Left colon (tissue), 2 donors: ENCODE results near the gene NRXN2. TPM values are rescaled to one million over a fixed set of nuclear protein-coding genes. Genes with fewer than 3 reads are reported as not detected.

Source experiments
- ATAC-seq: fragments of 200-7000 bp; cut with Tn5 transposase; one replicate; pipeline ENCODE4 v1.9.1; 2020; ENCODE audit warnings: mild to moderate bottlenecking, moderate library complexity
- DNase-seq, 2 donors: peaks; one replicate each; pipeline ENCODE4 v3.0.0-alpha.2; 2020
- intact Hi-C, 2 donors: fragments of 100-400 bp; cut with DNase I in 1 of 2; cut with micrococcal nuclease in 1 of 2; formaldehyde crosslinking; loops; one replicate each; pipeline versions ENCODE4 v1.11.2 to v1.14.0; 2022; cut with DNase I, micrococcal nuclease
- total RNA-seq, 2 donors: library from RNA; stranded (reverse); fragmentation: NEBNext Ultra II Directional; extraction: Animal tissue kit (Norgen Biotek cat#: 25700); gene quantifications; one replicate each; pipeline ENCODE4 v1.2.1, GENCODE V29; 2021
- donor health status: DM: no; HTN: no; CAD: no.
- donor health status: DM: yes; HTN: yes; CAD: no.

NRXN2 gene
- total RNA-seq, 2 donors from 2014 or later = 3.6 to 5.3 TPM

DNA sequence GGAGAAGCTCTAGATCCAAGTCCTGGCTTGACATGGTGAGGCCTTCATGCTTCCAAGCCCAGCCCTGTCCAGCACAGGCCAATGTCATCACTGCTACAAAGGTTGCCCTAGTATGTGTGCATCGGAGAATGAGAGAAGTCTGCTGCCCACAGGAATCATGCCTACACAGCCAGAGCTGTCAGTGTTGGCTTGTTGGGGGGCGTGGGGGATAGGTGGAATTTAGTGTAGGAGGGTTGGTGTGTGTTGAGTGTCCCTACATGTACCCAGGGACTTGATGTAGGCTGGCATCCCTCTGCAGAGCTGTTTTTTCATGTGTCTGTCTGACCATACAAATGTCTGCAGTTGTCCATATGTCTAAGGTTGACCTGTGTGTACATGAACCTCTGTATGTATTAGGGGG is 94.4 kb downstream of the NRXN2 start:
- DNase-seq (no peak), ATAC-seq (no peak)
- intact Hi-C loops = no loop called here

DNA sequence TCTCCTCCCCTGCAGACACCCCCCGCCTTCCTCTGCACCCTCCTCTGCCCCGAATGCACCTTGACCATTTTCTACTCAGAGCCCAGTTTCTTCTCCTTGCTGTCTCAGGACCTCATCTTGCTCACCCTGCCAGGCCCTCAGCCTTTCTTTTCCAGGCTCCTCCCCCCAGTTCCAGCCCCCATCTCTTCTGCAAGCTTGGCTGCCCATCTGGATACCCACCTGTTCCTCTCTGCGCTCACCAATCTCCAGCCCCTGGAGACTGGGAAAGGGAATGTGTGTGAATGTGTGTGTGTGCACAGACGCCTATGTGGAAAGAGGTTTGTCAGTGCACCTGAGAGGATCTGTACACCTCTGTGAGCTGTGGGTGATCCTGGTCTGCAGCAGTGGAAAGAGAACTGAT is 95.6 kb downstream of the NRXN2 start:
- DNase-seq = no peak
- ATAC-seq = no peak
- intact Hi-C loops = no loop called here

DNA sequence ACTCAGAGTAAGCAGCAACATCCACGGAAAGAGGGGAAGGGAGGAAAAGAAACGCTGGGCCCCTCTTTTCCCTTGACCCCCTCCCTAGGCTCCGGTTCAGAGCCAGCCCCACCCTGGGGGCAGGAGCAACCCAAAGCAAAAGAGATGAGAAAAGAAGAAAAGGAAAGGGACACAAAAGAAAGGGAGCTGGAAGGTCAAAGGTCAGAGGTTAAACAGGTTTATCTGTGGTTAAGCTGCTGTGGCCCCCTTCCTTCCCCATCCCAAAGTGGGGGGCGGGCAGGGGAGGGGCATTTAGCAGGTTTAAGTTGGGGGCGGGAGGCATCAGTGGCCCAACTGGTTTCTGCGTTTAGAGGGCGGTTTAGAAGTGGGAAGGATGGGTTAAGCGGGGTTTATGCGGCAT is 96.4 kb downstream of the NRXN2 start:
- no peak for ATAC-seq
- DNase-seq = no peak
- intact Hi-C loops = no loop called here

DNA sequence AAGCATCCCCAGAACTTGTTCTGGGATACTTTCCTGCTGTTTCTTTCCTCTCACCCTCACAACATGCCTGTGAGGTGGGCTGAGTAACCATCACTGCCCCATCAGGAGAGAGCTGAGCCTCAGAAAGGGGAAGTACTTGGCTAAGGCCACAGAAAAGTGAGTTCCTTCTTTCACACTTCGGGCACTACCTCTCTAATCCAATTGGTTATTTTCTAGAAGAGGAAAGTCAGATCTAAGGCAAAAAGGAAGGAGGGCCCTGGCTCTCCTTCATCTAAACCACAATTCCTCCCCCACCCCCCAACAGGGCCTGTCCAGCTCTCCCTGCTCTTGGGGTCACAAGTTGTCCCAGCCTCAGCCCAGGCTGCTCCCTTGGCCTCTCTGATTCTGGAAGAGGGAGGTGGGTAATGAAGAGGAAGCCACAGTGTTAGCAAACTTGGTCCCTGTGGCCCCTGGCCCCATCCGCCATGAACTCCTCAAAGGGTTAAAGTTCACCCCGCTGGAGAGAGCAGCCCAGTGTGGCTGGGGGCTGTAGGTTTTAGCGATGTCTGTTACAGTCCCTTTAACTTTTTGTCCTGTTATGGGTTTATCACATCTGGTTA is 98.0 kb downstream of the NRXN2 start:
- ATAC-seq (no peak), DNase-seq (no peak)
- intact Hi-C loops = no loop called here

DNA sequence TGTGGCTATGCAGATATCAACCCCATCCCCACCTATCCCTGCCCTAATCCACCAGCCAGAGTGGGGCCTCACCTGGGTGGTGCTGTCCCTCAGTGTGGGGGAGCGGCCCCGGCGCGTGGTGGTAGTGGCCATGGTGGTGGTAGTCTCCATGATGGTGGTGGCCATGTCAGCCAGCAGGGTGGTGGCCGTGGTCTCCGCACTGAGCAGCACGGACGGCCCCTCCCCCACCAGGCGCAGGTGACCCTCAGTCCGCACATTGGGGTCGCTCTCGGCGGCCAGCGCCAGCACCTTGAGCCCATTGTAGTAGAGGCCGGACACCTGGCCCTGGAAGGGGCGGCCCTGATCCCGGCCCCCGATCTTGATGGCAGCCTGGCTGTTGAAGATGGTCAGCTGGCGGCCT is 100.3 kb downstream of the NRXN2 start:
- intact Hi-C loops = no loop called here
- DNase-seq (no peak), ATAC-seq (no peak)

DNA sequence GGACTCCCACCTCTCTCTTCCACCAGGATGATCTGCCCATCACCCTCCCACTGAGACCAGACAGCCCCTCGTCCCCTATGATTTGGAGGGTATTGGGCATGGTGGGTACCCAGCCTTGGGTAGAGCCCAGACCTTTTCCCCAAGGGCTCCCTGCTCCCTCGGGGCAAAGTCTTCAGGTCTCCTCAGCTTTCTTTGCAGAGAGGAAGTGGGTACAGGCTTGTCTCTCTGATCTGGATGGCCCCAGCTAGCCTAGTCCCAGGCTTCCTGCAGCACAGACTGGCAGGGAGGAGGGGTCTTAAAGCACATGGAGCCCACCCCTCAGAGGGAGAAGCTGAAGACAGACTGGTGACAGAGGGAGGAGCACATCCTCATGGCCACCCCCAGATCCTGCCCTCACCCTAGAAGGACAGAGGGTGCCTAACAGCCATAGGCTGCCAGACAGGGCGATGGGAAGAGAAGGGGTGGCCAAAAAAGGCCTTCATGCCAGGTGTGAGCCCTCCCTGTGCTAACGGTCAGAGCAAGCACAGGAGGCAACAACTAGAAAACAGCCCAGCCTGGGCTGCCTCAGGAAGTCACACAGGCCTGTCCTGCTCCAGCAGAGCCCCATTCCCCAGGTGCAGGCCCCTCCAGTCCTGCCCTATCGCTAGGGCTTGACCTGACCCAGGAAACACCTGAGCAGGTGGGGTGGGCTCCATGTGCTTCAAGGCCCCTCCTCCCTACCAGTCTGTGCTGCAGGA is 101.5 kb downstream of the NRXN2 start:
- intact Hi-C loops = no loop called here
- DNase-seq = no peak
- ATAC-seq = no peak

DNA sequence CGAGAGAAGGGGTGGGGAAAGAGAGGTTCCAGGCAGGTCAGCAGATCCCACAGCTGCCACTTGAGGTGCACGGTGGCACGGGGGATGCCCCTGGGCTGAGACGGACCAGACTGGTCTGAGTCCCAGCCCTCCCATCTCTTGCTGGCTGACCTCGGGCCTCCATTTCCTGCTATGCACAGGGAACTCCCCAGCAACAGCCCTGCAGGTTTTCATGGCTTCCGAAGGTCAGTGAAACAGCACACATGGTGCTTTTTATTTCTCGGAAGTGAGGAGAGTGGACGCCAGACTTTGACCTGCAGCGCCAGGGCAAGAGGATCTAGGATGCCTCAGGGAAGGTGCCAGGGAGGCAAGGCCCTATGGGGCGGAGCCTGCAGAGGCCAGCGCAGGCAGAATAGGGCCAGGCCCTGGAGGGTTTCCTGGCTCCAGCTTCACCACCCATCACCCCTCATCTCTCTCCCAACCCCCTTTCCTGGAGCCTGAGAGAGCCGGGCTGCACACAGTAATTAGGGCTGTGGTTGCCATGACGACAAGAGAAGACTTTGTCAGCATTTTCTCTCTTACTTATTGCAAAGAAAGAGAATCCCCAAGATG is 102.5 kb downstream of the NRXN2 start:
- ATAC-seq (peak; percentile 95), DNase-seq (peak; percentile 48 to 63)
- intact Hi-C loops = no loop called here

DNA sequence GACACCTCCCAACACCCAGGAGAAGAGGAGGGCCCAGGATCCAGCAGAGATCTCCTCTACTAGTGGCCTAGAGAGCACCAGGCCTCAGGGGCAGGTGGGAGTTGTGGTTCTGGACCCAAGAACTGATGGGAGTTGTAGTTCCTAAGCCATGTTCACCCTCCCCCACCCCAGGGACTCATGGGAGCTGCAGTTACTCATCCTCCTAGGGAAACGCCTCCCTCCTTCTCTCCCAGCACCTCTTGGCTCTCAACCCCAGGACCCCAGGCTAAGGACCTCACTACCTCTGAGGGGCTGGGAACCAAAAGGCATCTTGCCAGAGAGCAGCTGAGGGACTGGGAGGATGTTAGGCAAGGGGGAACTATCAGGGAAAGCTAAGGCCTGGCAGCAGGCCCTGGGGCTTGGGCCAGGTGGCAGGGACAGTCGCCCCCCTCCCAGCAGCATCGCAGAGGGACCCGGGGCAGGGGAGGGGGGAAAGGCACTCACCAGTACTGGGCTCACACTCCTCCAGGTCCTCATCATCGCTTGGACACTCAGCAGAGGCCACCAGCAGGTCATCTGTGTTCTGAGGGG is 103.1 kb downstream of the NRXN2 start:
- intact Hi-C loops = no loop called here
- peak; percentile 12 to 40 for DNase-seq
- ATAC-seq = peak; percentile 34

DNA sequence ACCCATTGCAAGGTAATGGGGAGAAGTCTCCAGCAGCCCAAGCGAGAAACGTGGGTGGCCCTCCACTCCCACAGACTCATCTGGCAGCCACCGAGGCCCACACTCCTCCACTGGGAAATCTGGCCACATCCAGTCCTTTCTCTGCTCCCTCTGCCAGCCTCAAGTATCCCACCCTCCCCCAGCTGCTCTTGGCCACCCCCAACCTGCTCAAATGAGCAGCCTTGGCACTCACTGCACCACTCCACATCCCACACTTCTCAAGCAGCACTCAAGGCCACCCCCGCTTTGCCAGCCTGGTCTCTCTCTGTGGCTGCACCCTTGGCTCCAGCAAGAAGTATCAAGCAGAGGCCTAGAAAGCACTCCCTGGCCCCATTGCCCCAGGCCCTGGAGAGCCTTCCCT is 103.8 kb downstream of the NRXN2 start:
- ATAC-seq (no peak), DNase-seq (no peak)

DNA sequence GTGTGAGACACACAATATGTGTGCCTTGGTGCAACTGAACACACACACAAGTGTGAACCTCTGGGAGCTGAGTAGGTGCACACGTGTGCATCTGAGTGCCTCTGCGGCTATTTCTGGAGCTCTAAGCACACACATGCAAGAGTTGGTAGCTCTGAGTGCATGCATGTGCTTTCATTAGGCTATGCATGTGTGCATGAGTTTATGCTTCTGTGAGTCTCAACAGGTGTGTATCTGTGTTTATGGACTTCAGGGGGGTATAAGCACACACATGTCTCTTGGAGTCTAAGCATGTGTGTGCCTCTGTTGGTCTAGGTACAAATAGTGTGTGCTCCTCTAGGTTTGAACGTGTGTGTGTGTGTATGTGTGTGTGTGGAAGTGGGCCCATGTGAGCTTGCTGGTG is 106.2 kb downstream of the NRXN2 start:
- no peak for ATAC-seq
- intact Hi-C loops = no loop called here
- no peak for DNase-seq

More for the DNA sequence above, 103.8 kb downstream of the NRXN2 start:
- intact Hi-C loops = no loop called here

DNA sequence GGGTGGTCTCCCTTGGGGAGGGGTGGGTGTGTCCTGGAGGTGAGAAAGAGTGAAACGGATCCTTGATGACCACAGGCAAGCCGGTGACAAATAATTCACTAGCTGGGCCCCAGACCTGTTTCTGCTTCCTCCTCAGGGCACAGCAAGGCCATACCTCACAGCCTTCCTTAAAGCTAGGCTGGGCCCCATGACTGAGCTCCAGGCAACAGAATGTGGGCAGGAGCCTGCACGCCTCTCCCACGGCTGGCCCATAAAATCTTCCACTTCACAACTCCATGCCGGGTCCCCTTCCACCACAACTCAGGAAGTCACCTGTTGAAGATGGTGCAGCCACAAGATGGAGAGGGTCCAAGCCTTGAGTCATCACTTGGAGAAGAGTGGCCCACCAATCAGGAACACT is 108.1 kb downstream of the NRXN2 start:
- ATAC-seq (no peak), DNase-seq (no peak)
- intact Hi-C loops = no loop called here

DNA sequence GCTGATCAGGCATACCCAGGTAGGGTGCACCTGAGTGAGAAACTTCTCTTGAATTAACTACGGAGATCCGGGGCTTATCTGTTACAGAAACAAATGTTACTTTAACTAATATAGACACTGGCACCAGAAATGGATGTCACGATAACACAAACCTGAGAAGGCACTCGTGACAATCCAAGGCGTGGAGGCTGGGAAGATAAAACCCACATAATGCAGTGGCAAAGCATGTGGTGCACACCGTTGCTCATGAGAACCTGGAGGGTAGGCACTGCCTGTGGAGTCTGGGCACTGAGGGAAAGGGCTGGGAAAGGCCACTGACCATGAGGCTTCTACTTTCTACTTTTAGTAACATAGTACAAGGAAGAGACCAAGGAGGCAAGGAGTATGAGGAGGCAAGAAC is 109.3 kb downstream of the NRXN2 start:
- DNase-seq = no peak
- intact Hi-C loops = no loop called here
- ATAC-seq = no peak

DNA sequence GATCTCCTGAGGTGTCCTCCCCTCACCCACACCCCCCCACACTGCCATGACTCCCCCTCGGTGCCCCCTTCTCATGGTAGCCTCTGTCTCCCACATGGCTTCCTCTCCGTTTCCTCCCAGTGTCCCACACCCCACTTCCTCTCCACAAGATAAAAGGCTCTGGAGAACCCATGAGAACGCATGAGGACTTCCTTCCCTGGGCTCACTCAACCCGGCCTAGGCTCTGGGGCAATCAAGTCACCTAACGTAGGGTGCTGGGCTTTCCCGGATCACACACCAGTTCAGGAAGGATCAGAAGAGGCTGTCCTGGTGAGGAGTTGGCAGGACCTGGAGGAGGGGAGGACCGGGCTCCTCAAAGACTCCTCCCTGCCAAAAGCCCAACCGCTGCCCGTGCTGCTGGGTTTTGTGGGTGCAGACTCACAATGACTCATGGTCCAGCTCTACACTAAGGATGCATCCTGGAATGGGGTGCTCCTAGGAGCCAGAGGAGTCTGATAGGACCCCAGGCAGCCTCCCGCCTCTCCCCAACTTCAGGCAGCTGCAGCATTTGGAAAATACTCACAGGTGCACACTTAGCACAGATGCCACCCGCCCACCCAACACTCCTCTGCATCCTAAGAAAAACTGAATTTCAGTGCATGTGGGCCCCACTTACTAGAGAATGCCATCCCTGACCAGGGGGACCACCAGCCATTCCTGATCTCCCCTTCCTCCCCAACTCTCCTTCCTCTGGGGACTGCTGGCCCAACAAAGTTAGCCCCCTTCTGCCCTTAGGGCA is 110.9 kb downstream of the NRXN2 start:
- ATAC-seq (no peak), DNase-seq (no peak)
- intact Hi-C loops = no loop called here

DNA sequence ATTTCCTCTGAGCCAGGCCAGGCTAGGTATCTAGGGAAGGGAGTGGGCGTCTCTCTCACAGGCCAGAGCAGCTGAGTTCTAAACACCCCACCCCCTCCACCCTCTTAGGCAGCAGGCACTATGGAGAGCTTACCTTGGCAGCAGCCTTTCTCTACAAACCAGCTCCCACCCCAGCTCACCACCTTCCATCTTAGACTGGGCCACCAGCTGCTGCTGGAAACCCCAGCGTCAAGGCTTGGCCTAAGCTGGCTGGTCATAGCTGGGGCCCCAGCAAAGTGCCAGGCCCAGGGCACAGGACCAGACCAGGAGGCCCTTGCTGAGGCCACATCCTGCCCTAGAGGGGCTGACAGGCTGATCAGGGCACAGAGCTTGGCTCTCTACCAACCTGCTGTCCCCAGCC is 111.8 kb downstream of the NRXN2 start:
- intact Hi-C loops = no loop called here
- DNase-seq = no peak
- ATAC-seq = no peak

DNA sequence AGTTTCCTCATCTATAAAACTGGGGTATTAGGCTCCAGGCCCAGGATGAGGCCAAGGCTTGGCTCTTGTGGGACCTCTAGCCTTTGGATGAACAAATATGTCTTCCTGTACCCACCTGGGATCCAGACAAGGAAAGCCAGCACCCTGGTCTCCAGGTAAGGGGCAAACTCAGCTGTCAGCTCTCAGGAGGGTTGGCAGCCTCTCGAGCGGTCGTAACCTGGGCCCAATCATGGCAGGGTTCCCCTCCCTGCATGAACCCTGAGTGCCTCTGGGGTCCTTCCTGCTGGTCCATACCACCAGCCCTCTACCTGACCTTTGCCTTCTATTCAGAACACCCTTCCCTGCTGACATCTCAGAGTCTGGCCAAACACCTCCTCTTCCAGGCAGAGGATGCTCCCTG is 112.4 kb downstream of the NRXN2 start:
- intact Hi-C loops = no loop called here
- no peak for ATAC-seq
- no peak for DNase-seq

DNA sequence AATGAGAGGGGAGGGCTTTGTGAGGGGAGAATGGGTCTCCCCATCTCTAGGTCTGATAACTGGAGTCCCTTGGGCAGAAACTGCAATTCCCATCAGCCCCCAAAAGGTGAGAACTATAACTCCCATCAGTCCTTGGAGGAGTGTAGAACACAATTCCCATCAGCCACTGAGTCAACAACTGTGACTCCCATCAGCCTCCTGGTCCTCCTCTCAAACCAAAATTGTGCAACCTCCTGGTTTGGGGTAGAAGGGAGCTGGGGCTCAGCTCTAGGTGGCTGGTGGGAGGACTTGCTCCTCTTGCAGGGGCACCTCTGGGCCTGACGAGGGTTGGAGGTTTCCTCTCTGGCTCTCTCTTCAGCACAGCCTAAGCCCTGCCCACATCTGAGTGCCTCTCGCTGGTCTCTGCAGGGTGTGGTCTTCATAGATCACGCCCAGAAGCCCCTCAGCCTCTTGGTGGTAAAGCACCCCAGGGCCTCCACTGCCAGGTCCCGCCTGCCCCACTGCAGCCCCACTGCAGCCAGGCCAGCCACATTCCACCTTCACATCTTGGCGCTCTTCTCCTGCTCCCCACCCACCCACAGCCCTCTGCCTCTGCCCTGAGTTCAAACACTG is 113.5 kb downstream of the NRXN2 start:
- no peak for ATAC-seq
- intact Hi-C loops = no loop called here
- DNase-seq = no peak

DNA sequence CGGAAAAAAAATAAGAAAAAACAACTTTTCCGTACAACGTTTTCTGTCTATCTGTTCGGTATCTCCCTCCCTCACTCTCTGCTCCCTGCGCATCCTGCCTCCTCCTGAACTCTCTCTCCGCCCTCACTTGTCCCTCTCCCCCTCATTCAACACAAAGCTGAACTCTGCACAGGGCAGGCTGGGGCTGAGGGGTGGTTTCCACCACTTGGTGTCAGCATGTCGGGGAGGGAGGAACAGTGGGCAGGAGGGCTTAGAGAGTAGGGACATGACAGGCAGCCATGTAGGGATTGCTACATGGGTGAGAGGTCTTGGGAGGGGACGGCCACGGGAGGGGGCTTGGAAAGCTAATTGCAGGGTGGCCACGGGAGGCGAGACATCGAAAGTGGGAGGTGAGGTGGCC is 114.4 kb downstream of the NRXN2 start:
- intact Hi-C loops = no loop called here
- no peak for ATAC-seq
- DNase-seq = no peak

DNA sequence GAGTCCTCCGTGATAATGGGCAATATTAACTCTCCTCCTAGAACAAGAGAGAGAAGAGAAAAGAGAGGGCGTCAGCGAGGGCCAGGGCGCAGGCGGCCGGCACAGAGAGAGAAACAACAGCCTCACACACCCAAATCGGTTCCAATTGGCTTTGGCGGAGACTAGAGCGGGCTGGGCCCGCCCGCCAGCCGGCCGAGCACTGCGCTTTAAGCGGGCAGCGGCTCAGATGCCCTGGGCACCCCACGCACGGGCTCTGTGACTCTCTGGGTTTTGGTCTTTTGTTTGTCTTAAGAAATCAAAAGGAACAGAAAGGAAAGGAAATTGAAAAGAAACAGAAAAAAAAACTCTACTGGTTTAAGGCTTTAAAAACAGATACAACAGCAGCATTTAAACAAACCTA is 115.0 kb downstream of the NRXN2 start:
- intact Hi-C loops = no loop called here
- ATAC-seq (peak; percentile 46), DNase-seq (peak in 1 of 2 donors; percentile 16)

DNA sequence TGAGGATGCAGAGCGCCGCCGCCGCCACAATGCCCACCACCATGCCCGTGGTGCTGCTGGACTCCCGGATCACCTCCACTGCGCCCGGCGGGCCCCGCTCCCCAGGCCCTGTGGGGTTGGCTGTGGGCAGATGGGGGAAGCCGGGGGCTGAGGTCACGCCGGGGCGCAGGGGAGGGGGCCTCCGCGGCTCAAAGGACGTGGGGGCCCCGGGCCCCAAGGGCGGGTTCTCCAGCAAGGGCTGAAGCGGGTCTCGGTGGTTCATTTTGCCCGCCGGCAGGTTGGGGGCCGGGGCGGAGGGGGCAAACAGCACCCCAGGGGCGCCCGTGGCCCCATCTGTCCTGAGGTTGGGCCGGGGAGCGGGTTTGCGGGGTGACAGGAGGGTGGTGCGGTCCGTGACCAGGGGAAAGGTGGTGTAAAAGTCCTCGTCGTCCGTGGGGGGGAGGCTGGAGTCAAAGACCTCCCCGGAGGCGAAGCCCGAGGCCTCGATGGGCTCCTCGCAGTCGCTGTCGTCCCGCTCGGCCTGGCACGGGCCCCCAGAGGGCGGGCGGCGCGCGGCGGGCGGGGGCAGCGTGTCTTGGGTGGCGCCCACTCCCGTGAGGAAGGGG is 115.5 kb downstream of the NRXN2 start:
- intact Hi-C loops = no loop called here
- no peak for ATAC-seq

More for the DNA sequence above, 115.5 kb downstream of the NRXN2 start:
- no peak for DNase-seq
